Activated T-cell treated with anti-CD3 and anti-CD28 coated beads, Interleukin-2, amount 50 U/mL, for 72 hours (primary cell): Measurements from ENCODE around the gene SETD2. TPM values are rescaled to one million over a fixed set of nuclear protein-coding genes. Genes with fewer than 3 reads are reported as not detected.
"Not testable (repeated sequence)": the region's sequence is repeated elsewhere in the genome, so short reads cannot be mapped to it uniquely, and the experiment has no call there.

Experiments used
- ATAC-seq, 2 donors: fragments of 150-1000 bp; cut with Tn5 transposase; replicated peaks in 1 of 2; 2 replicates each; pipeline ENCODE4 v1.10.0; 2021; ENCODE audit warnings: moderate library complexity in 2 of 2, mild to moderate bottlenecking in 1 of 2
- DNase-seq, 2 donors: peaks; one replicate each; pipeline ENCODE4 v3.0.0; 2021 to 2022; ENCODE audit warnings: mixed read lengths in 1 of 2
- H3K27ac Mint-ChIP-seq: one replicate; pipeline ENCODE4 v1.8.0; 2022; ENCODE audit warnings: mild to moderate bottlenecking, moderate library complexity, mixed read lengths
- H3K27me3 Mint-ChIP-seq: one replicate; pipeline ENCODE4 v1.8.0; 2022; ENCODE audit warnings: low read depth, mixed read lengths
- H3K36me3 Mint-ChIP-seq, 2 donors: one replicate each; pipeline ENCODE4 v1.8.0; 2022; ENCODE audit warnings: mixed read lengths in 2 of 2, mild to moderate bottlenecking in 1 of 2; ENCODE audit not compliant: insufficient read depth in 2 of 2
- H3K4me1 Mint-ChIP-seq: one replicate; pipeline ENCODE4 v1.8.0; 2022; ENCODE audit warnings: low read depth, mixed read lengths
- H3K4me3 Mint-ChIP-seq, 2 donors: one replicate each; pipeline ENCODE4 v1.8.0; 2022; ENCODE audit warnings: mild to moderate bottlenecking in 2 of 2, mixed read lengths in 2 of 2, moderate library complexity in 2 of 2
- H3K9me3 Mint-ChIP-seq, 2 donors: one replicate each; pipeline ENCODE4 v1.8.0; 2022; ENCODE audit warnings: mixed read lengths in 2 of 2
- total RNA-seq, 2 donors: library from RNA; stranded (reverse); gene quantifications; one replicate each; pipeline ENCODE4 v1.2.3, GENCODE V29; 2022

The SETD2 gene
- 10 to 100 TPM; 42.9 to 48.7 TPM for total RNA-seq

GRCh38 chr3:47164007-47164881 is at the start of gene SETD2:
Gene SETD2 (minus strand): TSS chr3:47164113. CDS start chr3:47163924, 189 bp downstream.
- no peaks in the 10 kb centered on the region for H3K27me3 Mint-ChIP-seq
- DNase-seq (peak; percentile 88 to 91), ATAC-seq (peak; percentile 91)
- peaks cover 59% of the 10 kb centered on the region for H3K4me1 Mint-ChIP-seq
- no peaks in the 10 kb centered on the region for H3K9me3 Mint-ChIP-seq
- peaks cover 7 to 13% of the 10 kb centered on the region in 2 donors for H3K36me3 Mint-ChIP-seq
- H3K4me3 Mint-ChIP-seq, result peak within 1 kb of the TSS; percentile 97
- H3K27ac Mint-ChIP-seq, result peak within 1 kb of the TSS; percentile 97

DNA sequence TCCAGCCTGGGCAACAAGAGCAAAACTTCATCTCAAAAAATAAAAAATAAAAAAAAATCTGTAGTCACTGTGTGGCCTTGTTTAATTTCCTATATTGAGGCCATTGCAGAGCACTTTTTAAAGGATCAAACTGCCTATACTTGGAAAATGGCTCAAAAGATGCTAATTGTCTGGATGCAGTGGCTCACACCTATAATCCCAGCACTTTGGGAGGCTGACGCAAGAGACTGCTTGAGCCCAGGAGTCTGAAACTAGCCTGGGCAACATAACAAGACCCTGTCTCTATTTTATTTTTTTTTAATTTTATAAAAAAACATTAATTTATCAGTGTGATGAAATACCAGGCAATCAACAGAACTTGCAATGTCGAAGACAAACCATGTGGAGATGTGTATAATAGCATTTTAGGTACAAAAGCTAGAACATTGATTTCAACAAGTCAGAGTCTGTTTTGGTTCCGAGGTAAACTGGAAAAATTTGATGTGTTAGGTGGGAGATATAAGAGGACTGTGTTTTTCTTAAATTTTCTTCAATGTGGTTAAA is 47.0 kb upstream of the SETD2 start:
- no peaks in the 10 kb centered on the region for H3K36me3 Mint-ChIP-seq
- ATAC-seq, result no peak
- no peak overlapping the region for H3K27ac Mint-ChIP-seq
- no peak overlapping the region for H3K4me3 Mint-ChIP-seq
- H3K9me3 Mint-ChIP-seq, result no peaks in the 10 kb centered on the region
- no peak for DNase-seq
- H3K4me1 Mint-ChIP-seq, result no peaks in the 10 kb centered on the region
- H3K27me3 Mint-ChIP-seq, result no peaks in the 10 kb centered on the region

GRCh38 chr3:47206022-47206421 is 42.1 kb upstream of the SETD2 start:
- H3K36me3 Mint-ChIP-seq, ATAC-seq, H3K4me3 Mint-ChIP-seq, H3K27me3 Mint-ChIP-seq, DNase-seq, H3K27ac Mint-ChIP-seq, H3K9me3 Mint-ChIP-seq, H3K4me1 Mint-ChIP-seq: not testable (repeated sequence)

GRCh38 chr3:47204875-47205274 is 41.0 kb upstream of the SETD2 start:
- no peak overlapping the region for H3K4me3 Mint-ChIP-seq
- ATAC-seq (no peak), DNase-seq (no peak)
- no peaks in the 10 kb centered on the region for H3K27me3 Mint-ChIP-seq
- H3K4me1 Mint-ChIP-seq, result no peaks in the 10 kb centered on the region
- H3K27ac Mint-ChIP-seq, result no peak overlapping the region
- H3K36me3 Mint-ChIP-seq, result no peaks in the 10 kb centered on the region
- no peaks in the 10 kb centered on the region for H3K9me3 Mint-ChIP-seq

- ATAC-seq (no peak), DNase-seq (no peak)
- no peak overlapping the region for H3K27ac Mint-ChIP-seq
- no peaks in the 10 kb centered on the region for H3K36me3 Mint-ChIP-seq
- no peak overlapping the region for H3K4me3 Mint-ChIP-seq
- H3K9me3 Mint-ChIP-seq, result no peaks in the 10 kb centered on the region
- no peaks in the 10 kb centered on the region for H3K4me1 Mint-ChIP-seq
- H3K27me3 Mint-ChIP-seq, result no peaks in the 10 kb centered on the region
Measured at GRCh38 chr3:47202542-47202941, 38.6 kb upstream of the SETD2 start.

DNA sequence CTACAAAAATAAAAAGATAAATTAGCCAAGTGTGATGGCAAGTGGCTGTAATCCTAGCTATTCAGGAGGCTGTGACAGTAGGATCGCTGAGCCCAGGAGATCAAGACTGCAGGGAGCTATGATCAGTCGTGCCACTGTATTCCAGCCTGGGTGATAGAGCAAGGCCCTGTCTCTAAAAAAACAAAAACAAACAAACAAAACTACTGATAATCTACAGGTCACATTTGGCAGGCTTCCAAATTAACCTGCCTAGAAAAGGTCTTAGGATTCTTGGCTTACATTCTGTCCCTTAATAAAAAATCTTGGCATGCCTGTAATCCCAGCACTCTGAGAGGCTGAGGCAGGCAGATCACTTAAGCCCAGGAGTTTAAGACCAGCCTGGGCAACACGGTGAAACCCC is 33.4 kb upstream of the SETD2 start:
- no peaks in the 10 kb centered on the region for H3K27me3 Mint-ChIP-seq
- H3K4me1 Mint-ChIP-seq, result no peaks in the 10 kb centered on the region
- ATAC-seq (no peak), DNase-seq (no peak)
- no peaks in the 10 kb centered on the region for H3K9me3 Mint-ChIP-seq
- H3K36me3 Mint-ChIP-seq, result no peaks in the 10 kb centered on the region
- H3K4me3 Mint-ChIP-seq, result no peak overlapping the region
- no peak overlapping the region for H3K27ac Mint-ChIP-seq

DNA sequence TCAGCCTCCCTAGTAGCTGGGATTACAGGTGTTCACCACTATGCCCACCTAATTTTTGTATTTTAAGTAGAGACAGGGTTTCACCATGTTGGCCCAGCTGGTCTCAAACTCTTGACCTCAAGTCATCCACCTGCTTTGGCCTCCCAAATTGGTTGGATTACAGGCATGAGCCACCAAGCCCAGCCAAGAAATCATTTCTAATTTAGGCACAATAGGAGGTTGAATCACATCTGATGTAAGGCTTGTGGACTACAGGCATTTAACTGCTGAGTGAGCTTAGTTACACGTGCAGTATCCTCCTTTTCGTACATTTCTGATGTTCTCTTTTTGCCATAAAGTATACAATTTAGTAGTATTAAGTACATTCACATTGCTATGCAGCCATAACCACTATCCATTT is 31.1 kb upstream of the SETD2 start:
- Mint-ChIP-seq H3K4me3 (no peak overlapping the region), H3K4me1 (no peaks in the 10 kb centered on the region), H3K27me3 (no peaks in the 10 kb centered on the region), H3K36me3 (no peaks in the 10 kb centered on the region), H3K9me3 (no peaks in the 10 kb centered on the region), H3K27ac (no peak overlapping the region)
- ATAC-seq (no peak), DNase-seq (no peak)

GRCh38 chr3:47193871-47194859 is 30.3 kb upstream of the SETD2 start:
- DNase-seq (no peak), ATAC-seq (no peak)
- Mint-ChIP-seq H3K27me3 (no peaks in the 10 kb centered on the region), H3K4me3 (no peak overlapping the region), H3K27ac (no peak overlapping the region), H3K4me1 (no peaks in the 10 kb centered on the region), H3K36me3 (no peaks in the 10 kb centered on the region), H3K9me3 (no peaks in the 10 kb centered on the region)

GRCh38 chr3:47186285-47186684 is 22.4 kb upstream of the SETD2 start:
- ATAC-seq, result no peak
- Mint-ChIP-seq H3K27me3 (no peaks in the 10 kb centered on the region), H3K4me3 (no peak overlapping the region), H3K4me1 (no peaks in the 10 kb centered on the region), H3K9me3 (no peaks in the 10 kb centered on the region), H3K27ac (no peak overlapping the region), H3K36me3 (no peaks in the 10 kb centered on the region)
- DNase-seq, result no peak

- not testable (repeated sequence) for H3K27ac Mint-ChIP-seq, H3K4me3 Mint-ChIP-seq, DNase-seq, H3K27me3 Mint-ChIP-seq, H3K9me3 Mint-ChIP-seq, H3K36me3 Mint-ChIP-seq, ATAC-seq, H3K4me1 Mint-ChIP-seq
Measured at GRCh38 chr3:47181685-47182084, 17.8 kb upstream of the SETD2 start.

- not testable (repeated sequence) for H3K4me1 Mint-ChIP-seq, ATAC-seq, H3K36me3 Mint-ChIP-seq, H3K4me3 Mint-ChIP-seq, H3K27ac Mint-ChIP-seq, DNase-seq, H3K27me3 Mint-ChIP-seq, H3K9me3 Mint-ChIP-seq
Measured at GRCh38 chr3:47180011-47180410, 16.1 kb upstream of the SETD2 start.

DNA sequence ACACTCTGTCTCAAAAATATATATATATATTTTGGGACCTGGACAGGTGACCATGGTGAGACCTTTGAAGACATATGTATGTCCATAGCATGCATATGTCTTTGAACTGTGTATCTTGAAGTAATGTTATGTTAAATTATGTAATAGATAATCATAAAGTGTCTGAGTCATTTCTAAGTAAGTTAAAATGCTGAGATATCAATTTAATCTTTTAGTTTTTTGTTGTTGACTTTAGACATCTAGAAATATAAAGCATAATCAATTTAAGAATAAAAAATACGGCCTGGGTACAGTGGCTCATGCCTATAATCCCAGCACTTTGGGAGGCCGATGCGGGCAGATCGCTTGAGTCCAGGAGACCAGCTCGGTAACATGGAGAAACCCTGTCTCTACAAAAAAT is 12.7 kb upstream of the SETD2 start:
- ATAC-seq, result no peak
- no peak overlapping the region for H3K27ac Mint-ChIP-seq
- no peaks in the 10 kb centered on the region for H3K9me3 Mint-ChIP-seq
- H3K36me3 Mint-ChIP-seq, result no peaks in the 10 kb centered on the region
- H3K4me3 Mint-ChIP-seq, result no peak overlapping the region
- H3K27me3 Mint-ChIP-seq, result no peaks in the 10 kb centered on the region
- no peak for DNase-seq
- no peaks in the 10 kb centered on the region for H3K4me1 Mint-ChIP-seq
